Renal cortical epithelial cell (primary cell): ENCODE data around the gene PLEKHO1. TPM values are rescaled to one million over a fixed set of nuclear protein-coding genes. Genes with fewer than 3 reads are reported as not detected.
A peak's percentile ranks its signal among the peaks of the same experiment; 100 is the strongest.
"Not testable (repeated sequence)": the region's sequence is repeated elsewhere in the genome, so short reads cannot be mapped to it uniquely, and the experiment has no call there.

Experiments
- DNase-seq: peaks from one replicate; pipeline ENCODE4 v3.0.0-alpha.2; 2011; ENCODE audit warnings: low read depth
- total RNA-seq: library from RNA; depleted of rRNA; stranded (reverse); fragments of >200 nt; gene quantifications from 2 replicates; pipeline ENCODE4 v1.2.3, GENCODE V29; 2014

The PLEKHO1 gene
- total RNA-seq, 1 donor from 2014 or later: 10.0 TPM

- DNase-seq: no peak
Measured at GRCh38 chr1:150173141-150173585, 23.4 kb downstream of the PLEKHO1 start.

GRCh38 chr1:150176593-150176992 lies 26.9 kb downstream of the PLEKHO1 start:
- no peak for DNase-seq

GRCh38 chr1:150178548-150178947 lies 28.8 kb downstream of the PLEKHO1 start:
- no peak for DNase-seq

DNA sequence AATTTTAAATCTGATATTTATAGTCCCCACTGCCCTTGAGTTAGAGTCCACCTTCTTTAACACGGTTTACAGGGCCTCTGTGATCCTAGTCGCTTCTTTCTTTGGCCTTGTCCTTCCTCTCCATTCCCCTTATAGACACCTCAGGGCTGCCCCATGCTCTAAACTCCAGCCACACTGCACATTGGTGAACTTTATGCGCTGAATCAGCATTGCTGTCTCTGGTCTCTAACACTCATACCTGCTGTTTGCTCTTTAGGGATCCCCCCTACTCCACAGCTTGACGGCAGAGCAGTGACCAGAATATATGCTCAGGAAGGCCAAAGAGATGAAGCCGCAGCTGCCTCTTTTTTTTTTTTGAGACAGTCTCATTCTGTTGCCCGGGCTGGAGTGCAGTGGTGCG lies 30.2 kb downstream of the PLEKHO1 start:
- DNase-seq: no peak

DNA sequence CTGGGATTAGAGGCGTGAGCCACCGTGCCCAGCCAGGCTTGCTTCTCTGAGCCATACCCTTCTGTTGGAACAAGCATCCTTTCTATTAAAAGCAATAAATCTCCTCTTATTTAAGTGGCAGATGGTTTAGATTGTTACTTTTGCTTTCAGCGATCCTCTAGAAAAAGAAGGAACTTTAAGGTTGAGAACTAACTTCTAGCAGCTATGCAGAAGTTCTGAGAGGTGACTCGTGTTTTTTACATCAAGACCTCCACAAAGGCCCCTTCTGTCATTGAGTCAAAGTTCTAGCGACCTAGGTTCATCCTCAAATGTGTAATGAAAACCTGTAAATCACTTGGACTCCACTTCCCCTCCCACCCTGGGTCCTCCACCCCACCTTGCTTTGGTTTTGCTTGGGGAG lies 30.8 kb downstream of the PLEKHO1 start:
- DNase-seq: no peak

DNA sequence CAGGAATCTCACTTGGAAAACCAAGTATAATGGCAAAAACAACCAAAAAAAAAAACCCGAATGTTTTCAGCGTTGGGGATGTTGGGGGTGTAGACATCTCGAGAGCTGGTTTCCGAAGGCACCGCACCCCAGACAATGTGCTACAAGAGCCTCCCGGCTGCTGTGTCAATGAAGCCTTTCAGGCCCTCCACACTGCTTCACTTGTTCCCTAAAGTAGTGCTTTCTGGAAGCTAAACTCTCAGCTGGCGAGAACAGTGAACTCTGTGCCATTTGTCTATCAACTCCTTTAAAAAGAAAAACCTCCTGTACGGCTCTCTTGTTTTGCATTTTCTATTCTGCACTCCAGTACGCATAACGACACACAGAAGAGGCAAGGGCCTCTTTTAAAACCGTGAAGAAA lies 32.5 kb downstream of the PLEKHO1 start:
- DNase-seq: no peak

- DNase-seq: no peak
Measured at GRCh38 chr1:150183061-150183460, 33.3 kb downstream of the PLEKHO1 start.

DNA sequence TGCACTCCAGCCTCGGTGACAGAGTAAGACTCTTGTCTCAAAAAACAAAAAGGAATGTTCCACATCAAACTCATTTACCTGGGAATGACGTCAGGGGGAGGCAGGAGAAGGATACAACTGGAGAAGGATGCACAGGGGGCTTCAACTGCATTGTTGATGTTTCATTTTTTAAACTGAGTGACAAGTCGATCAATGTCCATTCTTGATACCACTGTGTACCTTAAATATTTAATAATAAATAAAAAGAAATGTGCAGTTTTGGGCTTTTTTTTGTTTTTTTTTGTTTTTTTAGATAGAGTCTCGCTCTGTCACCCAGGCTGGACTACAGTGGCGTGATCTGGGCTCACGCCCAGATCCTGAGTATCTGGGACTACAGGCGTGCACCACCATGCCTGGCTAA lies 35.8 kb downstream of the PLEKHO1 start:
- DNase-seq: no peak

DNA sequence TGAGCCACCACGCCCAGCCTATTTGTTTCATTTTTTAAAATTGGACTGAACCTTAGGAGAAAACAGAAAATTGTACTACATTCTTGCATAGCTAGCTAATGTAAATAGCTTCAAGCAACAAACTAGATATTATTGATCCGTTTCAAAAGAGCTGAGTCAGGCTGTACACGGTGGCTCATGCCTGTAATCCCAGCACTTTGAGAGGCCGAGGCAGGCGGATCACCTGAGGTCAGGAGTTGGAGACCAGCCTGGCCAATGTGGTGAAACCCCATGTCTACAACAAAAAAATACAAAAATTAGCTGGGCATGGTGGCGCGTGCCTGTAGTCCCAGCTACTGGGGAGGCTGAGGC lies 36.7 kb downstream of the PLEKHO1 start:
- DNase-seq: not testable (repeated sequence)

DNA sequence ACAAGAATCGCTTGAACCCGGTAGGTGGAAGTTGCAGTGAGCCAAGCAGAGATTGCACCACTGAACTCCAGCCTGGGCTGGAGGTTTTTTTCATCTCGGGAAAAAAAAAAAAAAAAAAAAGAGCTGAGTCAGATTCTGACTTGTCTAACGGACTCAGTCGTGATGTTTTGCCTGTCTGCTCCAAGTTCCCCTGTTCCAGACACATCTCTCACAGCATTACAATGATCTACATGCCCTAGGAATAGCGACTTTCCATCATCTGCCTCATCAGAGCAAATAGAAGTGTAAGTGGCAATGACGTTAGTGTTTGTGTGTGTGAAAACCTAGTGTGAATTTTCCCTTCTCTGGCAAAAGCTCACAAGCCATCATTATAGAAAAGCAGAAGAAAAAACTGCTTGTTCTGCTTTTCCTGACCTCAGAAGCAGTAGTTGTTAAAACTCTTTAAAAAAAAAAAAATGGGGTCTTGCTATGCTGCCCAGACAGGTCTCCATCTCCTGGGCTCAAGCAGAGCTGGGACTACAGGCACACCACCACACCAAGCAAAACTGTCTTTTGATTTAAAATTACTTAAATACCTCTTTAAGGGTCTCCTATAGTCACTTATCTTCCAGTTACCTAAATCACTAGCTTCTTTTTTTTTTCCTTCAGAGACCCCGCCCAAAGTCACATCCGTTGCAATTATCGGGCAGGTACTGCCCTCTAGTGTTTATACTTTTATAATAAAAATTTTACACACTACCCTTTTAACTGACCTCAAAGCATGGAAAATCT lies 37.3 kb downstream of the PLEKHO1 start:
- peak; percentile 52 for DNase-seq

DNA sequence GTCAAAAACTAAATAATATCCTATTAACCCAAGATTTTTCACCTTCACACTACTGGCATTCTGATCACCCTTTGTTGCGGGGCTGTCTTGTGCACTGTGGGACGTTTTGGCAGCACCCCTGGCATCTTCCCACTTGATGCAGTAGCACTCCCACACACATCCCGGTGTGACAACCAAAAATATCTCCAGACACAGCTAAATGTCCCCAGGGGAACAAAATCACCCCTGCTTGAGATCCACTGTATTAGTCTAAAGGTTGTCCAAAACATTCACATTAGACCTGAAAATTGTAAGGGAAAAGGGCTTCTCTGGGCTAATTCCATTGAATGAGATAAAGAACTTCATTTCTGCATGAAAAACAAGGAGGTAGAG lies 37.8 kb downstream of the PLEKHO1 start:
- DNase-seq: no peak

DNA sequence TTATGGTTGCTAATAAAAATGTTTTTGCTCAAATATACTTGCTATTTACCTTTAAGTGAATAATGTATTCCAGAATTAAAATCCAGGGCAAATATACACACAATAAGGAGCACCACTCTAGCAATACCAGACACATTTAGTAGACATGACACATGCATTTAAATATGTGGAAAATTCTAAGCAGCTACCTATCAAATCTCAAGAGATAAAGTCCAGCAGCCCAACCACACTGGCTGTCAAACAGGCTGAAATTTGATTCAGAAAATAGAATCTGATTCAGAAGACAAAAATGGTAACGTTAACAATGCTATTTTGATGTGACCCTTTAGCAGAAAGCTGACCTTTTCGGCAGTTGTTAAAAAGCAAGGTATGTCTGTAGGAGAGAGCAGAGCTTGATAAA lies 42.3 kb downstream of the PLEKHO1 start:
- DNase-seq: peak; percentile 54

DNA sequence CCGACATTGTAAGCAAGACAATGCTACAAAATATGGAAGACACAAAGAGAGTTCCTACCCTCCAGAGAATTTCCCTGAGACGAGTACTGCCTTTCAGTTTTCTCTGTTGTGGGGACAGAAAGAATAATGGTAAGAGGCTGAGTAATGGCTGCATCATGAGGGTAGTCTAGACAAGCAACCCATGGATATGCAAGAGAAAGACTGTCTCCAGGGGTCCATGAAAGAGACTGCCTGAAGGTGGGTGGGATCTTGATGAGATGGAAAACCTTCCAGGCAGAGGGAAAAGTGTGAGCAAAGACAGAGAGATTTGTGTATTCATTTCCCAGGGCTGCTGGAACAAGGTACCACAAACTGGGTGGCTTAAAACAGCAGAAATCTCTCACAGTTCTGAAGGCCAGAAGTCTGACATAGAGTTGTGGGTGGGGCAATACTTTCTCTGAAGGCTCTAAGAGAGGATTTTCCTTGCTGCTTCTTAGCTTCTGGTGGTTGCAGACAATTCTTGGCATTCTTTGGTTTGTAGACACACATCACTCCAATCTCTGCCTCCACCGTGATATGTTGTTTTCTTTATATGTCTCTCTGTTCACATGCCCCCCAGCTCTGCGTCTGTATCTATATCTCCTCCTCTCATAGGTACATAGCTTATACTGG lies 44.8 kb downstream of the PLEKHO1 start:
- no peak for DNase-seq

GRCh38 chr1:150196417-150196816 lies 46.7 kb downstream of the PLEKHO1 start:
- no peak for DNase-seq

DNA sequence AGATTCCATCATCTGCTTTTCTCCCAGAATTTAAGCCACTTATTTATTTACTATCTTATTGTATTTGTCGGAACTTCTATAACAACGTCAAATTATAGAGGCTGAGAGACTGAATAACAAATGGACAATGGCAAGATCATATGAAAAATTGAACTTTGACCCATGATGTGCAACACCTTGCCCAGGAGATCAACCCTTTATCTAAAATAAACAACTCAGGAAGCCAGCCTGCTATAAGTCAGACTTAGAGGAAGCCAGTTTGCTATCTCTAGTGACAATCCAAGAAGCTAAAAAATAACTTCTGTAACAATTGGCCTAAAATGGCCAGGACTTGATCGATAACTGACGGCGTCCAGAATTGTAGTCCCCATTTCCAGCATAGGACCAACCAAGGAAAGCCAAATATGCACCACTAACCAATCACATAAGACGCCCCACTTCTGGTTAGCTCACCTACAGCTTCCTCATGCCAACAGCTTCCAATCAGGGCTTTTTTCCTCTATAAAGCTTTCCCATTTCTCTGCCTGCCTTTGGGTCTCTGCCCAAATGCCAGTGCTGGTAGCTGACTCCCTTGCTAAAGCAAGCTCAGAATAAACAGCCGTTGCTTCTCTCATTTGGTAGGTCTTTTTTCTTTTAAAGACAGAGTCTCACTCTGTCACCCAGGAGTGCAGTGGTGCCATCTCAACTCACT lies 57.7 kb downstream of the PLEKHO1 start:
- DNase-seq: no peak

DNA sequence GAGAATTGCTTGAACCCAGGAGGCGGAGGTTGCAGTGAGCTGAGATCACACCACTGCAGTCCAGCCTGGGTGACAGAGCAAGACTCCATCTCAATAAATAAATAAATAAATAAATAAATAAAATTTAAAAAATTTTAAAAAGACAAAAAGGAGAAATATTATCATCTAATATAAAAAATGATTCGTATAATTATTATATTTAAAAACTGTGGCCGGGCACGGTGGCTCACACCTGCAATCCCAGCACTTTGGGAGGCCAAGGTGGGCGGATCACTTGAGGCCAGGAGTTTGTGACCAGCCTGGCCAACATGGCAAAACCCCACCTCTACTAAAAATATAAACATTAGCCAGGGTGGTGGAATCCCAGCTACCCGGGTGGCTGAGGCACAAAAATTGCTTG lies 58.7 kb downstream of the PLEKHO1 start:
- DNase-seq: not testable (repeated sequence)

Other genes with a start within 250 kb of the PLEKHO1 start
- 1.6 and 1.7 TPM in 2 replicates for gene SV2A, start 232.1 kb upstream of the PLEKHO1 start, total RNA-seq
- gene SF3B4, start 222.1 kb upstream of the PLEKHO1 start, total RNA-seq: 10.2 and 20.0 TPM in 2 replicates
- gene MTMR11, start 213.0 kb upstream of the PLEKHO1 start, total RNA-seq: 5.6 and 7.3 TPM in 2 replicates
- gene OTUD7B, start 139.2 kb upstream of the PLEKHO1 start, total RNA-seq: 11.3 and 29.5 TPM in 2 replicates
- 35.4 and 46.3 TPM in 2 replicates for gene VPS45, start 82.1 kb upstream of the PLEKHO1 start, total RNA-seq
- 23.6 and 28.3 TPM in 2 replicates for gene ANP32E, start 86.2 kb downstream of the PLEKHO1 start, total RNA-seq
- not detected in 2 replicates for gene CA14, start 107.9 kb downstream of the PLEKHO1 start, total RNA-seq
- 70.0 and 126 TPM in 2 replicates for gene APH1A, start 119.1 kb downstream of the PLEKHO1 start, total RNA-seq
- gene C1orf54, start 122.9 kb downstream of the PLEKHO1 start, total RNA-seq: 1.9 and 2.1 TPM in 2 replicates
- gene CIART, start 132.6 kb downstream of the PLEKHO1 start, total RNA-seq: 2.4 and 3.6 TPM in 2 replicates
- 50.2 and 67.0 TPM in 2 replicates for gene MRPS21, start 143.9 kb downstream of the PLEKHO1 start, total RNA-seq
- gene PRPF3, start 171.6 kb downstream of the PLEKHO1 start, total RNA-seq: 21.7 and 34.3 TPM in 2 replicates
- 7.8 and 19.4 TPM in 2 replicates for gene RPRD2, start 214.2 kb downstream of the PLEKHO1 start, total RNA-seq